ENCODE results near the gene CAPN2.

DNA sequence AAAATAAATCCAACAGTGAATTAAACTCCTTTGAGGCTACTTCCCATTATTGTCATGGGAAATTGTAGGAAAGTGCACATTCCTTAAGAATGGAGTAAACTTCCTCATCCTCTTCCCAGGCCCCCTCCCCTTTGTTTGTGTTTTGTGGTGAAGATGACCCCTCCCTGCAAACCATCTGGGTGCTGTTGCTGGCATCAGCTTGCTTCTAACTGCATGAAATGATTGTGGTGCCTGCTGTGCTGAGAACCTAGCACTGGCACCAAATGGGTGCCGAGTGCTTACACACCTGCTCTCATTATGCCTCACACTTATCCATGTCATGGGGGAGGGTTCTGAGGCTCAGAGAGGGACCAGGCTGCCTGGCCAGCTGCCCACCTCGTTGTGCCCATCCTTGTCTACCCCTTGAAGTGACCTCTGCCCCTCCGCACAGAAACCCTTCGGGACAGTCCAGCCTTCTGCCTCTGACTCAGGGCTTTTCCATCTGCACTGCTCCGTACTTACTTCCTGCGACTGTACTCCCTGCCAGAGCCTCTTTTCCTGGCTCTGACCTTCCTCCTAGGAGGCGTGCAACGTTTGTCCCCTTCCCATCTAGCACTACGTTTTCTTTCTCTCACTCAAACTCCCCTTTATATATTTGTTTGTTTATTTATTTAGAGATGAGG is 30.6 kb downstream of the CAPN2 start:
- no peak for TF ChIP-seq ARNTL (CRISPR knock-in tag; IDR thresholded peaks at IDR 0.05; ENCODE audit: borderline replicate concordance, low read depth)
- TF ChIP-seq ZC3H10 (CRISPR knock-in tag; IDR thresholded peaks at IDR 0.05) = no peak
- TF ChIP-seq, protein P1, sequence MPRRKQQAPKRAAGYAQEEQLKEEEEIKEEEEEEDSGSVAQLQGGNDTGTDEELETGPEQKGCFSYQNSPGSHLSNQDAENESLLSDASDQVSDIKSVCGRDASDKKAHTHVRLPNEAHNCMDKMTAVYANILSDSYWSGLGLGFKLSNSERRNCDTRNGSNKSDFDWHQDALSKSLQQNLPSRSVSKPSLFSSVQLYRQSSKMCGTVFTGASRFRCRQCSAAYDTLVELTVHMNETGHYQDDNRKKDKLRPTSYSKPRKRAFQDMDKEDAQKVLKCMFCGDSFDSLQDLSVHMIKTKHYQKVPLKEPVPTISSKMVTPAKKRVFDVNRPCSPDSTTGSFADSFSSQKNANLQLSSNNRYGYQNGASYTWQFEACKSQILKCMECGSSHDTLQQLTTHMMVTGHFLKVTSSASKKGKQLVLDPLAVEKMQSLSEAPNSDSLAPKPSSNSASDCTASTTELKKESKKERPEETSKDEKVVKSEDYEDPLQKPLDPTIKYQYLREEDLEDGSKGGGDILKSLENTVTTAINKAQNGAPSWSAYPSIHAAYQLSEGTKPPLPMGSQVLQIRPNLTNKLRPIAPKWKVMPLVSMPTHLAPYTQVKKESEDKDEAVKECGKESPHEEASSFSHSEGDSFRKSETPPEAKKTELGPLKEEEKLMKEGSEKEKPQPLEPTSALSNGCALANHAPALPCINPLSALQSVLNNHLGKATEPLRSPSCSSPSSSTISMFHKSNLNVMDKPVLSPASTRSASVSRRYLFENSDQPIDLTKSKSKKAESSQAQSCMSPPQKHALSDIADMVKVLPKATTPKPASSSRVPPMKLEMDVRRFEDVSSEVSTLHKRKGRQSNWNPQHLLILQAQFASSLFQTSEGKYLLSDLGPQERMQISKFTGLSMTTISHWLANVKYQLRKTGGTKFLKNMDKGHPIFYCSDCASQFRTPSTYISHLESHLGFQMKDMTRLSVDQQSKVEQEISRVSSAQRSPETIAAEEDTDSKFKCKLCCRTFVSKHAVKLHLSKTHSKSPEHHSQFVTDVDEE (CRISPR knock-in tag; IDR thresholded peaks at IDR 0.05) = no peak

Measured in SK-N-SH treated with all-trans-retinoic acid at 6 μM for 48 hours (cell line).